COR-L47 (cell line): ENCODE data around the gene LINC01488.

ENCODE experiments used
- DNase-seq: peaks from one replicate; lab custom pipeline; 2025; lab: John Stamatoyannopoulos, UW

LINC01488 gene

GRCh38 chr11:69463995-69464960, 17.2 kb upstream of the LINC01488 start:
- no peak for DNase-seq

GRCh38 chr11:69465236-69466000, 16.0 kb upstream of the LINC01488 start:
- no peak for DNase-seq

GRCh38 chr11:69466039-69466438, 15.4 kb upstream of the LINC01488 start:
- no peak for DNase-seq

GRCh38 chr11:69467196-69467595, 14.3 kb upstream of the LINC01488 start:
- DNase-seq: no peak

- no peak for DNase-seq
Measured at GRCh38 chr11:69467646-69468045, 13.8 kb upstream of the LINC01488 start.

GRCh38 chr11:69468221-69468620, 13.2 kb upstream of the LINC01488 start:
- no peak for DNase-seq

- no peak for DNase-seq
Measured at GRCh38 chr11:69468911-69469885, 12.3 kb upstream of the LINC01488 start.

- DNase-seq: no peak
Measured at GRCh38 chr11:69470301-69470700, 11.2 kb upstream of the LINC01488 start.

- DNase-seq: no peak
Measured at GRCh38 chr11:69470793-69471728, 10.4 kb upstream of the LINC01488 start.

GRCh38 chr11:69471729-69472540, 9.5 kb upstream of the LINC01488 start:
- DNase-seq: no peak

- DNase-seq: no peak
Measured at GRCh38 chr11:69472541-69473275, 8.8 kb upstream of the LINC01488 start.

GRCh38 chr11:69473276-69473845, 8.1 kb upstream of the LINC01488 start:
- DNase-seq: no peak

GRCh38 chr11:69474736-69475135, 6.7 kb upstream of the LINC01488 start:
- DNase-seq: no peak

- no peak for DNase-seq
Measured at GRCh38 chr11:69475141-69475865, 6.2 kb upstream of the LINC01488 start.

GRCh38 chr11:69475866-69476471, 5.5 kb upstream of the LINC01488 start:
- DNase-seq: no peak

GRCh38 chr11:69476509-69476961, 4.9 kb upstream of the LINC01488 start:
- DNase-seq: no peak

- DNase-seq: no peak
Measured at GRCh38 chr11:69477086-69477485, 4.4 kb upstream of the LINC01488 start.
